Measurements from ENCODE around the gene CCNJ.

GRCh38 chr10:96074776-96075175, 31.4 kb downstream of the CCNJ start:
- TF ChIP-seq CTCF (CRISPR knock-in tag; IDR thresholded peaks at IDR 0.05) (no peak), CHD2 (IDR thresholded peaks at IDR 0.05; ENCODE audit: low read depth, low read length) (no peak), MAFK (conservative IDR thresholded peaks at IDR 0.05 in 1 of 2, IDR thresholded peaks at IDR 0.05 in 1 of 2; ENCODE audit: low read length in 2 of 2) (no peak), RFX5 (IDR thresholded peaks at IDR 0.05; ENCODE audit: low read depth, low read length) (no peak), PCBP1 (IDR thresholded peaks at IDR 0.05; ENCODE audit: borderline replicate concordance, low read depth, low read length) (no peak), MNT (IDR thresholded peaks at IDR 0.05) (no peak), ZNF563 (CRISPR knock-in tag; IDR thresholded peaks at IDR 0.05) (no peak), CBX2 (IDR thresholded peaks at IDR 0.05; ENCODE audit: low read depth, low read length) (no peak), CBX2 (CRISPR knock-in tag; IDR thresholded peaks at IDR 0.05; ENCODE audit: low read depth) (no peak), NR1H2 (CRISPR knock-in tag; IDR thresholded peaks at IDR 0.05; ENCODE audit: borderline replicate concordance, low read depth) (no peak), ZBTB14 (CRISPR knock-in tag; IDR thresholded peaks at IDR 0.05) (no peak), ZBTB10 (CRISPR knock-in tag; IDR thresholded peaks at IDR 0.05; ENCODE audit: borderline replicate concordance) (no peak), ZNF318 (CRISPR knock-in tag; IDR thresholded peaks at IDR 0.05) (no peak), EP300 (IDR thresholded peaks at IDR 0.05; ENCODE audit: low read depth in 2 of 2, low read length in 2 of 2) (no peak), EP300 (CRISPR knock-in tag; IDR thresholded peaks at IDR 0.05; ENCODE audit: borderline replicate concordance) (no peak), POLR2A (IDR thresholded peaks at IDR 0.05; ENCODE audit: insufficient read depth in 1 of 2, low read depth in 2 of 2, low read length in 2 of 2) (no peak)

Measured in HepG2 (cell line).